NCI-H510A (cell line): ENCODE results near the gene IL1RL1.
A peak's percentile ranks its signal among the peaks of the same experiment; 100 is the strongest.

Experiments used
- DNase-seq: peaks from one replicate; lab custom pipeline; 2025; lab: John Stamatoyannopoulos, UW

IL1RL1 gene

DNA sequence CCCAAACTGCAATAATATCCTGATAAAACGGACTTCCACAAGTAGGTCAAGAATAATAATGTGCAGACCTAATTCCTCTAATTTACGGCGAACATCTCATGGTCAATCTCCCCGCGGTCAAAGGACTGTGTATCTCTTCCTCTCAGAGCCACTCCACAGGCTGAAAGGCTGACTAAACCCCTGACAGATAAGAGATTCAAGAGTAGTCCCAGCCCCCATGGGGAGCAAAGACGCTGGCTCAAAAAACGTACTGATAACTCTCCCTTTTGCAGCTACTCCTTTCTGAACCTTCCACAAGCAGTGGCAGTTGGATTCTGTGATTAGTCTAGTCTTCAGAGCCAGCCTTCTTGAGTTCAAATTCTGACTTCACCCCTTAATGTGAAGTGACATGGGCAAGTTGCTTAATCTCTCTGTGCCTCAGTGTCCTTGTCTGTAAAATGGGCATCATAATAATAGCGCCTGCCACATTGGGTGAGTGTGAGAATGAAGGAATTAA lies 24.6 kb downstream of the IL1RL1 start:
- DNase-seq, result no peak

DNA sequence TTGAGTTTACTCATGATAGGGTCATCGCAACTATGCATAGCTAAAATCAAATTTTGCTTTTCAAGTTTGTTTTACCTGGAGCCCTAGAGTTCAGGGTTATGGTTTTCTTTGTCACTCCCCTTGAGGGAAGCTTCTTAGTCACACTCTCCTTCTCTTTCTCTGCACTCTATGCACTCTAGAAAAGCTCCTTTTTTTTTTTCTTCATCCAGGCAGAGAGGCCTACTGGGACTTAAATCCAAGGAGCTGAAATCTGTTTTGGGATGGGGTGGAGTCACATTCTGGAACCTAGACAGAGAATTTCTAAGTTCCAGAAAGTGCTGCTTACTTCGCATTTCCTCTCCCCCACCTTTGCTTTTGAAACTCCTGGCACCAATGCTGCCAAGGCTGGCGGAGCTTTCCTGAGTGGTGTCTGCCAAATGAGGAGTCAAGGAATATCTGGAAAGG lies 25.2 kb downstream of the IL1RL1 start:
- no peak for DNase-seq

DNA sequence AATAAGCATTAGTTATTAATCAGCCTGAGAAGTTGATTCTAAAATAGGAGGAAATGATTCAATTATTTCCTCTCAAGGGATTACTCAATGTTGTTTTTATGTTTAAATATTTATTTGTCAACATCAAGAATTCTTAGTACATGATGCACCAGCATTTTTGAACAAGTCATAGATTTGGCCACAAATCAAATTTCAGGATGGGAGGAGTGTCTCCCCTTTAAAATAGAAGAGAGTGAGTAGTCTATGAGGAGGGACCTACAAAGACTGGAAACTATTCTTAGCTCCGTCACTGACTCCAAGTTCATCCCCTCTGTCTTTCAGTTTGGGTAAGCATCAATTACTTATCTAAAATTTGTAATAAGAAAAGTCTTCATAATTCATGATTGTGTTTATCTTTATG lies 25.6 kb downstream of the IL1RL1 start:
- no peak for DNase-seq

DNA sequence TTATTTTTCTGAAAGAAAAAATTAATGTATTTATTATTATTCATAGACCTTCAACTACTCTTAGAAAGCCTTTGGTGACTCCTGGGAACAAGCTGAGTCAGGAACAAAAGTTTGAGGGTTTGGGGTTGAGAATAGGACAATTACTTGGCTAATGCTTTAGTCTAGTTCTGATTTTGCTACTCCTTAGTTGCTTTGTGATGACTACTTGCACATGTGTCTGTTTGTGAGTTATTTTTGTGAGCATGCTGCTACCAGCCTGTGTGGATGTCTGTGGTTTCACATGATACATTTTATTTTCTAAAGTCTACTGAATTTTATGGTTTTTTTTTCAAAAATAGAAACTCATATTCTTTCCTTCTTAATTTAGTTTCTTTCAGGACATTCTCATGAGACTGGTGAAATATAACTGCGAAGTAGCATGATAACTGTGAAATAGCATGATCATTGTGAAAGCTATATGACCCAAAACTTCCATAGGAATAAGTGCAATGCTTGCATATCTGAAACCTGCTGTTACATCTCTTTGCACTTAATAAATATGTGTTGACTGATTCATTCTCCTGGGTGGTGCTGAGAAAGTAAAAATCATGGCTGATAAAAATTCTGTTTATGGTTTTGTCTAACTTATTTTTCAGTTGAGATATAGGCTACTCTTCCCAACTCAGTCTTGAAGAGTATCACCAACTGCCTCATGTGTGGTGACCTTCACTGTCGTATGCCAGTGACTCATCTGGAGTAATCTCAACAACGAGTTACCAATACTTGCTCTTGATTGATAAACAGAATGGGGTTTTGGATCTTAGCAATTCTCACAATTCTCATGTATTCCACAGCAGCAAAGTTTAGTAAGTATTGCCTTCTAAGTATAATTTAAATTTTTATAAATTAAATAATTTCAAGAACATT lies 26.4 kb downstream of the IL1RL1 start:
- DNase-seq, result no peak

DNA sequence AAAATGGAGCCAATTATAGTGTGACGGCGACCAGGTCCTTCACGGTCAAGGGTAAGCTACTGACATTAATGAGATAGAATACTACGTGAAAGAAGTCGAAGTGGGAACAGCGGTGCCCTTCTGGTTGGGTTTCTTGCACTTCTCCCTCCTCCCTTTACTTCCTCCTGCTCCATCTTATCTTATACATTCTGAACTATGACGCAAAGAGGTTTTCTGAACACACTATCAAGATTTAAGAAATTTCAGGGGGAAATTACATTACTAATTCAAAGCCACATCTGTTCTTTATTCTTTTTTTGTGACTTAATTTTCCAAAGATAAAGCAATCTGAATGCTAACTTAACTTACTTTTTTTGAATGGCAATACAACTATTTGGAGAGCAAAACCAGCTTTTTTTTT lies 29.4 kb downstream of the IL1RL1 start:
- DNase-seq, result no peak

DNA sequence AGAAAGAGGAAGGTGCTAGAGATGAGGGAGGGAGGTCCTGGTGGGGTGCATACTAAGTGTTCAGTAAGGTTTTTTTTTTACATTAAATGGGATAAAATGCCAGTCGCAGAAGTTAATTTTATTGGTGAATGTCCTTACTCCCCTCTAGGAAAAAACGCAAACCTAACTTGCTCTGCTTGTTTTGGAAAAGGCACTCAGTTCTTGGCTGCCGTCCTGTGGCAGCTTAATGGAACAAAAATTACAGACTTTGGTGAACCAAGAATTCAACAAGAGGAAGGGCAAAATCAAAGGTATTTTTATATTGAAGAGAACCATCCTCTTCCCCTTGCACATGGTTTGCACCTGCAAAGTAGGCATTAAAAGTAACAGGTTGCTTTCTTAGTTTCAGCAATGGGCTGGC lies 31.5 kb downstream of the IL1RL1 start:
- no peak for DNase-seq

DNA sequence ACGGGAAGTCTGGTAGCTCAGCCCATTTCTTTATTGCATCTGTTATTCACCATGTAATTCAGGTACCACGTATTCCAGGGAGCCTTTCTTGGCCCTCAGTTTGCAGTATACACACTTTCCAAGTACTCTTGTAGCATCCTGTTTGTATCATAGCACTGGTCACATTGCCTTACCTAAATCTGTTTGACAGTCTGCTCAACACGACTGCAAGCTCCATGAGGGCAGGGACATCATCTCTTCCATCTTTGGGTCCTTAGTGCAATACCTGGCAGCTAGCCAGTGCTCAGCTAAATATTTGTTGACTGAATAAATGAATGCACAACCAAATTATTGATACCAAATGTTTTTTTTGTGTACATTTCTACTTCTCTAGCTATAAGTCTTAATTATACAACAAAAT lies 33.0 kb downstream of the IL1RL1 start:
- DNase-seq, result no peak

DNA sequence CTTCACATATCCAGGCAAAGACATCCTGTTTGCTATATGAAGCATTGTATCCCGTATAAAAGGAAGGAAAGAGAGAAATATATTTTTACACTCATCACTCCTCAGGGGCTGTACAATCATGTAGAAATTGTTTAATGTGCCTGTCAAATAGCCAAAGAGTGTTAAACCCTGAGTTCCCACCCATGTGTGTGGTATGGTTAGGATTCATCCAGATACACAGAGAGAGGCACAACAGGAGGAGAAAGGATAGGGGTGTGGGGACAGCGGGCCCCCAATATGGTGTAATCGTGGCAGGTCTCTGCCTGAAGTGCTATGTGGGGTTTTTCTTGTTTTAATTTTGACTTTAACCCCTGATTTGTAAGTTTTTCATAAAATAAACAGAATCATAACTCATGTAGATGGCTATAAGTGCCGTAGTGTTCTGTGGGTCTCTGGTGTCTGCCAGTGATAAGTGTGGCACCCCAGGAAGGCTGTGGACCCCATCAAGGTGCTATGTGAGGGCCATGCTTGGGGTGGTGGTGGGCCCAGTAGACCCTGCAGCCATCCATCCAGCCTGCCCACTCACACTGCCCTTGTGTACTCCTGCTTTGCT lies 34.1 kb downstream of the IL1RL1 start:
- no peak for DNase-seq

DNA sequence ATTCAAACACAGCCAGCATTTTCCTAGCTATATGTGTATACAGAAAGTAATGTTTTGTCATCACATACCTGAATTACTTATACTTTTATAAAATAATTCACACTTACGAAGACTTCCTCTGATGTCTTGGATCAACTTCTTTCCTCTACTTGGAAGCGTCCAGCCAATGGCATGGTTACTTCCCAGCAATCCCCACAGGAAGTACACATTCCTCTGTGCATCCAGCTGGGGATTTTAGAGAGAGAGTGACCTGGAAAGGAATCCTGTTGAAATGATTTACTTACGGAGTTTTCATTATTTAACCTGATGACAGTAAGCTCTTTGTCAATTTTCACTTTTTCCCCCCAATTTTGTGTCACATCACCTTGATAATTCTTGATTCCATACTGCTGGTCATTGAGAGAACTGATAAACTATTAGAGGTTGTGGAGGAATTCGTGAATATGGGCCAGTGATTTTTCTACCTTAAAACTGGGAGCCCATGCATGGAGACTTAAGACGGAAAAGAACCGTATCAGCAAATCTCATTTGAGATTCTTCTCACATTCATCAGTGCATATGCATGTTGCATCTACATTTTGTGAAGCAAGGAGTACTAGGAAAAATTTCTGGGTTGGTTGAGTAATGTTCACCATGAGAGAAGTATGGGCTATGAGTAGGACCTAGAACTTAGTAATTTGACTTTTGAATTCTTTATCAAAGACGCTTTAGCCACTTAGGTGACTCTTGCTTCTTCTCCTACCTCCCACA lies 35.2 kb downstream of the IL1RL1 start:
- DNase-seq, result no peak

DNA sequence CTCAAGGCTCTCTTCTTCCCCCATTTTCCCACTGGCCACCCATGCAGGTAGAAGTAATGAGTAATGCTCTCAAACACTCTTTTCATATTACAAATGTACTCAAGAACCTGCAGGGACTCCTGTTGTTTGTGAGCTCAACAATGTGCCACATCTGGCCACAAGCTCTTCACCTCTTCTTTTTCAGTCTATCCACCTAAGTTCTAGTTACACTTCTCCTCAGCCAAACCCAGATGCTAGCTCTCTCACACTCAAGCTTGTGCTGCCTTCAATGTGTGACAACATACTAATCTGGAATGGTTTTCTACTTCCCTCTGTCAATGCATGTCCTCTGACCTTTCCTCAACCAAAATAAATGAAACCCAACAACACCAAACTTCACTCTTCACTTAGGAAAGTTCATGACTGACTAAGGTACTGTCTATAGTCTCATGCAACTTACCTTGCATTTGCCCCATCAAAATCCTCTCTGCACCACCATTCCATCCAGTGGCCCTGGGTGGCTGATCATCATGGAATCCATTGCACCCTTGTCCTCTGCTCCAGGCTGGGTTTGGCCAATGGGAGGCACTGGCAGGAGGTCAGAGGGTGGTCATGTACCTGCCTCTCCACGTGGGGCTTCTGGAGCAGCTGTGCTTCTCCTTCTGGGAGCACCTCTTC lies 38.9 kb downstream of the IL1RL1 start:
- DNase-seq, result no peak

DNA sequence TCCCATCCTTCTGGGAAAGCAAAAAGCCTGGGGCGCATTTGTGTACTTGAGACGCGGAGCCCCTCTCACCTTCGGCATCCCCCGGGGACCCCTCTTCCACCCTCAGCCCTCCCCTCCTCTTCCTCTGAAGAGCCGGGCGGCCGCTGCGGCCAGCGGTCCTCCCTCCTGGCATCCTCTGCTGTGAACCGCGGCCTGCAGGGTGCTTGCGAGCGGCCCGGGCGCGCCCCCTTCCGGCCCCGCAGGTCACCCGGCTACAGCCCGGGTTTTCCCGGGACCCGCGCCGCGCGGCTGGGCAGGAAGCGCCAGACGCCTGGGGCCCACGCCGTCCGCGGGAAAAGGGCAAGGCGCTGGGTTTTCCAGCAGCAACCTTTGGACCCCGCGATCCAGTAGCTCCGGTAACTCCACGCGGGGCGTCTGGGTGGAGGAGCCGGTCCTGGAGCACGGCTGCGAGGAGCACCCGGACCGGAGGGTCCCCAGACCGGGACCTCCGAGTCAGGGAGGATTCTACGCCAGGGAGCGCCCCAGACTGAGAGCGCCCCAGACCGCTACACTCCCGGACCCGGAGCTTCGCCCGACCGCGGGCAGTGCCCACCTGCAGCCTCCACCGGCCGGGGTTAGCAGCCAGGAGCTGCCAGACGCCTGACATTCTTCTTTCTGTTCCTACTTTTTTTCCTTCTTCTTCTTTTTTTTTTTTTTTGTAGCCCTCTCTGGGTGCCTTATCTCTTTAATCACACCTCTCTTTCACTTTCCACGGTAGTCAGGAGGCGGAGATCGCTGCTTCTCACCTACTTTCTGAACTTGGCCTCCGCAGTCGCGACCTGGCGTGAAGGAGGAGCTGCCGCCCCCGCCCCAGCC lies 44.4 kb downstream of the IL1RL1 start, which contains the start of gene IL18R1:
TSS of gene IL18R1 (plus strand) at position 271 of the 855 bp plus-strand sequence. CDS start 6,865 bp downstream, outside the sequence.
- DNase-seq, result peak; percentile 52

DNA sequence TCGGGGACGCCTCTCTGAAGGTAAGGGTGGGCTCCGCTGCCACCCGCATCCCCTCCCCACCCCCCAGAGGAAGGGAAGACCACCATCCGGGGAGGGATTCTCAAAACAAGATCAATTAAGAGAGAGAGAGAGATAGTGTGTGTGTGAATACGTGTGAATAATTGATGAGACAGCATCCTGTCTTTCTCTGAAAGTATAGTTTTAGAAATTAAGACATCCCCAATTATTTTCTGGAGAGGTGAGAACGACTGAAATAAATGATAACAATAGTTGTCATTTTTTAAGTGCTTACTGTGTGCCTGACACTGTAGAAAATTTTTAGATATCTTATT lies 45.0 kb downstream of the IL1RL1 start:
- no peak for DNase-seq

DNA sequence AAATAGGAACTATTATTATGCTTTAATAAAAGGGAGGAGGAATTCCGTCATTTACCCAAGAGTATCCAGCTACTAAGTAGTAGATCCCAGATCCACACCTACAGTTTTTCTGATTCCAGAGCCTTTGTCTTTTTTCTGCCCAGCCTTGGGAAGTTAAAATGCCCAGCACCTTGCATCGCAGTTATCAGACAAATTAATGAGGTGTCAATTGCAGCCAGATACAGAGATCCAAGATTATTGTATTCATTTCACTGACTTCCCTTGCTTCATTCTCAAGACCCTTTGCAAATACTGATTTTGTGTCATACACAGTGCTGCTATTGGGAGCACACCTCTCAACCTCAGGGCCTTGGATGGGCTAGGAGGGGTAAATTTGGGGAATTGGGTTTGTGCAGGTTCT lies 45.4 kb downstream of the IL1RL1 start:
- no peak for DNase-seq

DNA sequence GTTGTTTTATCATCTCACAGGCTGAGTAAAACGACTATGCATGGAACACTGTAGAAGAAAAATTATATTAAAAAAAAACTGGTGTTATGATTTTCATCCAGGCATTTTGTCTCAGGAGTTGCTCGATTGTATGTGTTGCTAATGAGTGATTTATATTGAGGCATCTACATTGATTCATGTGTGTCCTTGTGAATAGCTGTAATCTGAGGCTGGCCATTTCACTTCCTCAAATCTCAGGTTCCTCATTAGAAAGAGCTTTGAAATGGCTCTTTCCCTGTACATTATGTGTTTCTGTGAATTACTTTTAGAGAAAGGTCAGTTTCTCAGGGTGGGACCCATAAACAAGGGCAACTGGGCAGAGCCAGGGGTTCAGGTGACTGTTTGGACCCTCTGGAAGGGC lies 46.6 kb downstream of the IL1RL1 start:
- DNase-seq, result no peak

DNA sequence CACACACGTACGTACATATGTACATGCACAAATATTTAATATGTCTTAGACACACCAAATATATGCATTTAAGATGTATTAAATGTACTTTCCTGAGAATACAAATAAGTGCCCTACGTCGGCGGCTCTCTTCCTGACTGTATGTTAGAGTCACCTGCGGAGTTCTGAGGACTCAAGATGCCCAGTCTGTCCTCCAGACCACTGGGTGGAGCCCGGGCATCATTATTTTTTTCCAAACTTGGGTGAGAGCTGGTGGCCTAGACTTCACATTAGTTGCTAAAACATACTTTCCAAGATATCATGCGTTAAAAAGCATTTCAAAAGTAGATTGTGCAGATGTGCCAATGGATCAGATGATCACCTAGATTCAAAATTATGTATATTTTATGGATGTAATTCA lies 47.1 kb downstream of the IL1RL1 start:
- DNase-seq, result no peak

DNA sequence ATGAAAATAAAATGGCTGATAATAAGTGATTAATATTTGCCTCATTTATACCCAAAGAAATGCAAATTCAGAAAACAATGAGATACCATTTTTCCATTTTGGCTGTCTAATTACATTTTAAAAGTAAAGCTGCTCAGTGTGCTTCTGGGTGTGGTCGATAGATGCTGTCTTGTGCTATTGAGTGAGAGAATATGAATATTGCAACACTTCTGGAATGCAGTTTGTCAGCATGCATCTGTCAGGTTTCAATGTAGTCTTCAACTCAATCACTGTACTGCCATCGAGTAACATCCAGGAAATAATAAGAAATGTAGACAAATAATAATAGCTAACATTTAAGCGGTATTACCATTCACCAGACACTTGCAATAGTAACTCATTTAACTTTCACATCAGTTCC lies 48.2 kb downstream of the IL1RL1 start:
- DNase-seq, result no peak

DNA sequence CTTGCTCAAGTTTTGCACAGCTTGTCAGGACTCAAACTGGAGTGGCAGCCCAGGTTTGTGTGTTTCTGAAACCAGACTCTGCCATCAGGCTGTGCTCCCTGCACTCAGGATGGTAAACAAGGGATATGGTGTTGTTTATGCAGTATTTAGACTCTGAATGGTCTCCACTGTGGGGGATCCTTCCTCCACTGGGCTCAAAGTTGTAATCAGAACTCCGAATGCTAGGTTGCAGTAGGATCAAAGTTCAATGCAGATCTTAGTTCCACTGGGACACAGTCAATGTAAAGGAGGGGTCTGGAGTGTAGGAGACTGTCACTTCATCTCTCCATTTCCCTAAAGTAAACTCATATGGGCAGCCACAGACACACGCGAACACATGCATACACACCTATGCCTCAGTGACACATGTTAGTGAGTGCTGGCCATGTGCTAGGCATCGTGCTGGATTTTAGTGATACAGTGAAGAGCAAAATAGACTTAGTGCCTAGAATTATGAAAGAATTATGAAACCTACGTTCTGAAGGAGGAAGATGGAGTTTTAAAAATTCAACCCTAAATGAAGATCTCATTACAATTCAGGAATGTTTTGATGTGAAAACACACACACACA lies 50.4 kb downstream of the IL1RL1 start:
- no peak for DNase-seq

DNA sequence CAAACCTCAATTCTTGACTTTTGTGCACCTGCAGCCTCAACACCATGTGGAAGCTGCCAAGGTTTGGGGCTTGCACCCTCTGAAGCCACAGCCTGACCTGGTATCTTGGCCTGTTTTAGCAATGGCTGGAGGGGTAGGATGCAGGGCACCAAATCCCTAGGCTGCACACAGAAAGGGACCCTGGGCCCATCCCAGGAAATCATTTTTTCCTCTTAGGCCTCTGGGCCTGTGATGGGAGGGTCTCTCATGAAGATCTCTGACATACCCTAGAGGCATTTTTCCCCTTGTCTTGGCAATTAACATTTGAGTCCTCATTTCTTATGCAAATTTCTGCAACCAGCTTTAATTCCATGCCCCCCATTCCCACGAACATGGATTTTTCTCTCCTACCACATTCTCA lies 54.4 kb downstream of the IL1RL1 start:
- DNase-seq, result no peak

DNA sequence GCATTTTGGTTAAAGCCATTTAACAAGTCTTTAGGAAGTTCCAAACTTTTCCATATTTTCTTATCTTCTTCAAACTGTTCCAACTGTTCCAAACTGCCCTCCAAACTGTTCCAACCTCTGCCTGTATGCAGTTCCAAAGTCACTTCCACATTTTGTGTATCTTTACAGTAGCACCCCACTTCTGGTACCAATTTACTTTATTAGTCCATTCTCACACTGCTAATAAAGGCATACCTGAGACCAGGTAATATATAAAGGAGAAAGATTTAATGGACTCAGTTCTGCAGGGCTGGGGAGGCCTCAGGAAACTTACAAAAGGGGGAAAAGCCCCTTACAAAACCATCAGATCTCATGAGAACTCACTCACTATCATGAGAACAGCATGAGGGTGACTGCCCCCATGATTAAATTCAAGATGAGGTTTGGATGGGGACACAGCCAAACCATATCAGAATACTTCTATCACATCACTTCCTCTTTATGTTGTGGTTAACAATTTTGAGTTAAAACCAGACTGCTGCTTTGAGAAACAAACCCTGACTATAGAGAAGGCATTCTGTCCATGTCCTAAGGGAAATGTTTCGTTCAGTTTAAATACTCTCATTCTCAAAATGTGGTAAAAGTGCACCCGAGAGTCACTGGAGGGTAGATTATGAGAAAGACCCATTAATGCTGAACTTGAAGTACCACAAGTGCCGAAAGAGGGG lies 55.2 kb downstream of the IL1RL1 start:
- no peak for DNase-seq

DNA sequence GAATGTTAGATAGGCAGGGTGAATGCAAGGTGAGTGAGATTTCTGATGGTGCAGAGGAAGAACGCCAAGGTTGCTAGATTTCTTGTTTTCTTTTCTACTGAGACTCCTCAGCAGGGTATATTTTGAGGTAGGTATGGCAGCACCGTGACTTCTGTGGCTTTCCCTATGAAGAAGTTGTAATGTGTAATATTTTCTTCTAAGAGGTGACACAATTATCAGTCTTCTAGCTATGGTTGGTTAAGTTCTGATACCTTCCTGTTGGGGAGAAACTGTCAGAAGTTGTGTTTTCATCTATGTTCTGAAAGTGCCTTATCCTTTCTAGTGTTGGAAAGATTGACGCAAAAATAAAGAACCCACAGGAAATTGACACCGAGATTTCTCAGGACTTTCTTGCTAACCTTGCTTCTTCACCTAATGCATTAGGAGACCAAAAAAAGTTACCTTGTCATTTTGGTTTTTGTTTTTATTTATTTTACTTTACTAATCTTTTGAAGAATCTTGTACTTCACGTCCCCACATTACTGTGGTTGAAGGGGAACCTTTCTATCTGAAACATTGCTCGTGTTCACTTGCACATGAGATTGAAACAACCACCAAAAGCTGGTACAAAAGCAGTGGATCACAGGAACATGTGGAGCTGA lies 56.1 kb downstream of the IL1RL1 start:
- DNase-seq, result no peak
